GM18508 (cell line): ENCODE measurements around the gene HSP90B1.

Experiments
- ATAC-seq: cut with Tn5 transposase; IDR thresholded peaks from one replicate; pipeline ENCODE4 v1.9.1; 2021; ENCODE audit warnings: moderate number of reproducible peaks; ENCODE audit not compliant: insufficient read depth, unreplicated experiment

Gene HSP90B1

GRCh38 chr12:103929046-103929783, 995 bp upstream of the HSP90B1 start:
- no peak for ATAC-seq

- no peak for ATAC-seq
Measured at GRCh38 chr12:103929784-103930033, 501 bp upstream of the HSP90B1 start.

GRCh38 chr12:103930787-103931735, 851 bp downstream of the HSP90B1 start:
- no peak for ATAC-seq

GRCh38 chr12:103933237-103933636, 3.0 kb downstream of the HSP90B1 start:
- ATAC-seq = no peak

- no peak for ATAC-seq
Measured at GRCh38 chr12:103936679-103937078, 6.5 kb downstream of the HSP90B1 start.

- no peak for ATAC-seq
Measured at GRCh38 chr12:103944964-103945363, 14.8 kb downstream of the HSP90B1 start.

- no peak for ATAC-seq
Measured at GRCh38 chr12:103947871-103948555, 17.8 kb downstream of the HSP90B1 start.

- ATAC-seq = no peak
Measured at GRCh38 chr12:103948746-103949406, 18.7 kb downstream of the HSP90B1 start.

- no peak for ATAC-seq
Measured at GRCh38 chr12:103952497-103952896, 22.3 kb downstream of the HSP90B1 start.

- no peak for ATAC-seq
Measured at GRCh38 chr12:103955811-103956508, 25.8 kb downstream of the HSP90B1 start.

GRCh38 chr12:103956509-103957027, 26.4 kb downstream of the HSP90B1 start:
- peak; percentile 7 for ATAC-seq

- ATAC-seq = no peak
Measured at GRCh38 chr12:103957865-103958388, 27.7 kb downstream of the HSP90B1 start.

- ATAC-seq = no peak
Measured at GRCh38 chr12:103958621-103959020, 28.4 kb downstream of the HSP90B1 start.

- no peak for ATAC-seq
Measured at GRCh38 chr12:103960616-103961227, 30.5 kb downstream of the HSP90B1 start.

- ATAC-seq = no peak
Measured at GRCh38 chr12:103962493-103962892, 32.3 kb downstream of the HSP90B1 start.

GRCh38 chr12:103964805-103965204, 34.6 kb downstream of the HSP90B1 start:
- no peak for ATAC-seq

- ATAC-seq = no peak
Measured at GRCh38 chr12:103965255-103965589, 35.0 kb downstream of the HSP90B1 start.

- ATAC-seq = peak; percentile 60
Measured at GRCh38 chr12:103965590-103966504, 35.6 kb downstream of the HSP90B1 start, which contains the start of gene TDG. Gene TDG (plus strand): TSS chr12:103965872. CDS start chr12:103966038, 166 bp downstream.
